Measurements from ENCODE around the gene ABHD5.

GRCh38 chr3:43736558-43737440 is 46.1 kb downstream of the ABHD5 start:
- TF ChIP-seq CTCF (IDR thresholded peaks at IDR 0.05; ENCODE audit: low read depth, low read length, poor library complexity, severe bottlenecking) (no peak), EZH2phosphoT487 (IDR thresholded peaks at IDR 0.05; ENCODE audit: borderline replicate concordance, low read length) (no peak)
